Ectodermal cell (in vitro differentiated cells): ENCODE measurements around the gene GINS2.

ENCODE experiments used
- H3K27ac ChIP-seq: 2 replicates; pipeline ENCODE4 v1.7.0; 2013; ENCODE audit warnings: mild to moderate bottlenecking, low read depth, low read length; ENCODE audit not compliant: insufficient read depth, poor library complexity, severe bottlenecking
- H3K27me3 ChIP-seq: 2 replicates; pipeline ENCODE4 v1.7.0; 2013; ENCODE audit warnings: mild to moderate bottlenecking, low read length; ENCODE audit not compliant: insufficient read depth, control insufficient read depth, poor library complexity, severe bottlenecking
- H3K36me3 ChIP-seq: one replicate; pipeline ENCODE4 v1.7.0; 2013; ENCODE audit warnings: low read length; ENCODE audit not compliant: control insufficient read depth, insufficient read depth
- H3K4me1 ChIP-seq: one replicate; pipeline ENCODE4 v1.7.0; 2013; ENCODE audit warnings: low read length; ENCODE audit not compliant: control insufficient read depth, insufficient read depth
- H3K4me3 ChIP-seq: 2 replicates; pipeline ENCODE4 v1.7.0; 2013; ENCODE audit warnings: low read depth, low read length, control low read depth; ENCODE audit not compliant: insufficient read depth
- H3K9me3 ChIP-seq: 2 replicates; pipeline ENCODE4 v1.7.0; 2013; ENCODE audit warnings: mild to moderate bottlenecking, low read length, moderate library complexity; ENCODE audit not compliant: control insufficient read depth
- WGBS, 2 experiments: methylation state at CpG; one replicate each; pipeline ENCODE4 v1.1.7; 2013; ENCODE audit warnings: missing lambda C conversion rate in 2 of 2; 5-methylcytosine and 5-hydroxymethylcytosine counted together

Gene GINS2

GRCh38 chr16:85704900-85705846 is 16.4 kb upstream of the GINS2 start:
- no peak overlapping the region for H3K27ac ChIP-seq
- WGBS, 2 experiments: 92% methylated on average over 20 of the region's 20 CpGs
- H3K4me3 ChIP-seq: no peak overlapping the region
- no peaks in the 10 kb centered on the region for H3K4me1 ChIP-seq
- no peaks in the 10 kb centered on the region for H3K36me3 ChIP-seq
- no peaks in the 10 kb centered on the region for H3K27me3 ChIP-seq
- no peaks in the 10 kb centered on the region for H3K9me3 ChIP-seq

- H3K9me3 ChIP-seq: no peaks in the 10 kb centered on the region
- H3K4me1 ChIP-seq: no peaks in the 10 kb centered on the region
- H3K4me3 ChIP-seq: no peak overlapping the region
- no peaks in the 10 kb centered on the region for H3K36me3 ChIP-seq
- H3K27me3 ChIP-seq: no peaks in the 10 kb centered on the region
- no peak overlapping the region for H3K27ac ChIP-seq
- WGBS, 2 experiments: 92 to 94% methylated on average over 11 of the region's 11 CpGs
Measured at GRCh38 chr16:85704011-85704410, 15.3 kb upstream of the GINS2 start.

GRCh38 chr16:85699628-85700027 is 10.9 kb upstream of the GINS2 start:
- Histone ChIP-seq H3K27ac (no peak overlapping the region), H3K4me3 (no peak overlapping the region), H3K9me3 (no peaks in the 10 kb centered on the region), H3K36me3 (no peaks in the 10 kb centered on the region), H3K27me3 (no peaks in the 10 kb centered on the region), H3K4me1 (no peaks in the 10 kb centered on the region)
- 85 to 90% methylated on average over 7 of the region's 7 CpGs for WGBS, 2 experiments

- no peak overlapping the region for H3K4me3 ChIP-seq
- H3K9me3 ChIP-seq: no peaks in the 10 kb centered on the region
- WGBS, 2 experiments: 73 to 75% methylated on average over 12 of the region's 12 CpGs
- H3K4me1 ChIP-seq: no peaks in the 10 kb centered on the region
- no peaks in the 10 kb centered on the region for H3K27me3 ChIP-seq
- H3K27ac ChIP-seq: no peak overlapping the region
- H3K36me3 ChIP-seq: no peaks in the 10 kb centered on the region
Measured at GRCh38 chr16:85698935-85699558, 10.3 kb upstream of the GINS2 start.

GRCh38 chr16:85698459-85698891 is 9.7 kb upstream of the GINS2 start:
- Histone ChIP-seq H3K9me3 (no peaks in the 10 kb centered on the region), H3K27ac (no peak overlapping the region), H3K36me3 (no peaks in the 10 kb centered on the region), H3K4me1 (no peaks in the 10 kb centered on the region), H3K27me3 (no peaks in the 10 kb centered on the region), H3K4me3 (no peak overlapping the region)
- WGBS, 2 experiments: 94% methylated on average over 7 of the region's 7 CpGs

- 90 to 94% methylated on average over 14 of the region's 14 CpGs for WGBS, 2 experiments
- Histone ChIP-seq H3K27ac (no peak overlapping the region), H3K4me3 (no peak overlapping the region), H3K4me1 (no peaks in the 10 kb centered on the region), H3K9me3 (no peaks in the 10 kb centered on the region), H3K36me3 (no peaks in the 10 kb centered on the region), H3K27me3 (no peaks in the 10 kb centered on the region)
Measured at GRCh38 chr16:85697431-85697830, 8.7 kb upstream of the GINS2 start.

GRCh38 chr16:85696781-85697180 is 8.0 kb upstream of the GINS2 start:
- Histone ChIP-seq H3K9me3 (no peaks in the 10 kb centered on the region), H3K4me3 (no peak overlapping the region), H3K36me3 (no peaks in the 10 kb centered on the region), H3K27me3 (no peaks in the 10 kb centered on the region), H3K4me1 (no peaks in the 10 kb centered on the region), H3K27ac (no peak overlapping the region)
- WGBS, 2 experiments: 94% methylated on average over 16 of the region's 16 CpGs

GRCh38 chr16:85695196-85696128 is 6.7 kb upstream of the GINS2 start:
- no peaks in the 10 kb centered on the region for H3K4me1 ChIP-seq
- 83 to 86% methylated on average over 24 of the region's 24 CpGs for WGBS, 2 experiments
- H3K27ac ChIP-seq: no peak overlapping the region
- H3K9me3 ChIP-seq: no peaks in the 10 kb centered on the region
- peaks cover 5% of the 10 kb centered on the region for H3K27me3 ChIP-seq
- no peaks in the 10 kb centered on the region for H3K36me3 ChIP-seq
- no peak overlapping the region for H3K4me3 ChIP-seq

GRCh38 chr16:85690469-85691064 is 1.8 kb upstream of the GINS2 start:
- WGBS, 2 experiments: 85 to 90% methylated on average over 7 of the region's 7 CpGs
- Histone ChIP-seq H3K27me3 (peaks cover 17% of the 10 kb centered on the region), H3K27ac (no peak overlapping the region), H3K4me3 (no peak overlapping the region), H3K9me3 (no peaks in the 10 kb centered on the region), H3K4me1 (no peaks in the 10 kb centered on the region), H3K36me3 (peaks cover 2% of the 10 kb centered on the region)
